Measurements from ENCODE around the gene GALNS.

GRCh38 chr16:88886845-88887521 is 30.2 kb upstream of the GALNS start:
- TF ChIP-seq EP300 (IDR thresholded peaks at IDR 0.05): no peak
- TF ChIP-seq, protein P1, sequence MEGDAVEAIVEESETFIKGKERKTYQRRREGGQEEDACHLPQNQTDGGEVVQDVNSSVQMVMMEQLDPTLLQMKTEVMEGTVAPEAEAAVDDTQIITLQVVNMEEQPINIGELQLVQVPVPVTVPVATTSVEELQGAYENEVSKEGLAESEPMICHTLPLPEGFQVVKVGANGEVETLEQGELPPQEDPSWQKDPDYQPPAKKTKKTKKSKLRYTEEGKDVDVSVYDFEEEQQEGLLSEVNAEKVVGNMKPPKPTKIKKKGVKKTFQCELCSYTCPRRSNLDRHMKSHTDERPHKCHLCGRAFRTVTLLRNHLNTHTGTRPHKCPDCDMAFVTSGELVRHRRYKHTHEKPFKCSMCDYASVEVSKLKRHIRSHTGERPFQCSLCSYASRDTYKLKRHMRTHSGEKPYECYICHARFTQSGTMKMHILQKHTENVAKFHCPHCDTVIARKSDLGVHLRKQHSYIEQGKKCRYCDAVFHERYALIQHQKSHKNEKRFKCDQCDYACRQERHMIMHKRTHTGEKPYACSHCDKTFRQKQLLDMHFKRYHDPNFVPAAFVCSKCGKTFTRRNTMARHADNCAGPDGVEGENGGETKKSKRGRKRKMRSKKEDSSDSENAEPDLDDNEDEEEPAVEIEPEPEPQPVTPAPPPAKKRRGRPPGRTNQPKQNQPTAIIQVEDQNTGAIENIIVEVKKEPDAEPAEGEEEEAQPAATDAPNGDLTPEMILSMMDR (IDR thresholded peaks at IDR 0.05): no peak
- no peak for TF ChIP-seq POLR2A (IDR thresholded peaks at IDR 0.05)
